H1 (cell line): Measurements from ENCODE around the gene GTSE1. TPM values are rescaled to one million over a fixed set of nuclear protein-coding genes. Genes with fewer than 3 reads are reported as not detected.

Experiments used
- CTCF ChIA-PET: fragments of 300-600 bp; sonication (Branson Sonifier 250); formaldehyde crosslinking; loops from one replicate; lab custom pipeline; 2021; ENCODE audit not compliant: partially characterized antibody; lab: Charles Lee
- POLR2A ChIA-PET: fragments of 300-600 bp; sonication (Branson Sonifier 250); formaldehyde crosslinking; loops from one replicate; lab custom pipeline; 2021; ENCODE audit warnings: inconsistent platforms; ENCODE audit not compliant: partially characterized antibody; lab: Charles Lee
- DNase-seq, 2 experiments: peaks; one replicate each; pipeline versions ENCODE4 v3.0.0 to v3.0.0-alpha.2; 2010 to 2022; ENCODE audit warnings: low spot score in 2 of 2, low read depth in 1 of 2, mixed read lengths in 1 of 2
- FAIRE-seq: peaks from 2 replicates; lab custom pipeline; 2011; peaks lifted over from hg19 to GRCh38; lab: Jason Lieb, UNC
- H2AFZ ChIP-seq: 2 replicates; pipeline ENCODE4 v1.8.1; 2012; ENCODE audit warnings: low read length, inconsistent platforms
- H2AK5ac ChIP-seq: 2 replicates; pipeline ENCODE4 v1.6.1; 2013; ENCODE audit warnings: low read depth, low read length
- H2BK120ac ChIP-seq: replicated peaks from 2 replicates; pipeline ENCODE3; 2013; ENCODE audit warnings: low read depth, low read length, inconsistent platforms
- H2BK12ac ChIP-seq: 2 replicates; pipeline ENCODE4 v1.6.1; 2013; ENCODE audit warnings: low read depth, low read length
- H2BK15ac ChIP-seq: 2 replicates; pipeline ENCODE4 v1.6.1; 2013; ENCODE audit warnings: low read length
- H2BK20ac ChIP-seq: 2 replicates; pipeline ENCODE4 v1.6.1; 2013; ENCODE audit warnings: low read length
- H2BK5ac ChIP-seq: 2 replicates; pipeline ENCODE4 v1.6.1; 2013; ENCODE audit warnings: low read depth, low read length
- H3K14ac ChIP-seq: 2 replicates; pipeline ENCODE4 v1.6.1; 2013; ENCODE audit warnings: inconsistent platforms; ENCODE audit not compliant: insufficient read length
- H3K18ac ChIP-seq: 2 replicates; pipeline ENCODE4 v1.6.1; 2013; ENCODE audit warnings: low read length; ENCODE audit errors: extremely low read depth
- H3K23ac ChIP-seq: 2 replicates; pipeline ENCODE4 v1.6.1; 2013; ENCODE audit warnings: inconsistent platforms; ENCODE audit not compliant: insufficient read length
- H3K23me2 ChIP-seq: 2 replicates; pipeline ENCODE4 v1.6.1; 2013; ENCODE audit warnings: low read depth, low read length
- H3K27ac ChIP-seq: 2 replicates; pipeline ENCODE4 v1.6.1; 2011; ENCODE audit warnings: low read depth, low read length, inconsistent platforms
- H3K27me3 ChIP-seq, 4 experiments: replicated peaks in 1 of 4; 1 replicate in 1 of 4; 2 replicates in 3 of 4; pipeline versions ENCODE4 v1.6.1 to v1.8.1; 2011 to 2013; ENCODE audit warnings: low read length in 3 of 4, mild to moderate bottlenecking in 3 of 4, inconsistent platforms in 2 of 4, mixed read lengths in 2 of 4, moderate library complexity in 1 of 4; ENCODE audit not compliant: control insufficient read depth in 3 of 4, insufficient read depth in 3 of 4; ENCODE audit errors: extremely low read depth in 1 of 4
- H3K36me3 ChIP-seq, 4 experiments: 2 replicates each; pipeline versions ENCODE4 v1.6.1 to v1.8.1; 2011 to 2013; ENCODE audit warnings: mild to moderate bottlenecking in 4 of 4, low read length in 3 of 4, moderate library complexity in 2 of 4, control low read depth in 1 of 4, inconsistent platforms in 1 of 4; ENCODE audit not compliant: insufficient read depth in 4 of 4, control insufficient read depth in 2 of 4
- H3K4ac ChIP-seq: replicated peaks from 2 replicates; pipeline ENCODE3; 2013; ENCODE audit warnings: low read length, low read depth, mixed read lengths, inconsistent platforms; ENCODE audit not compliant: insufficient read length
- H3K4me1 ChIP-seq, 4 experiments: replicated peaks in 1 of 4; 1 replicate in 1 of 4; 2 replicates in 3 of 4; pipeline versions ENCODE4 v1.6.1 to v1.8.1; 2011 to 2013; ENCODE audit warnings: low read length in 3 of 4, inconsistent platforms in 2 of 4, mixed read lengths in 1 of 4; ENCODE audit not compliant: insufficient read depth in 4 of 4, control insufficient read depth in 3 of 4
- H3K4me2 ChIP-seq, 2 experiments: 2 replicates each; pipeline versions ENCODE4 v1.6.1 to v1.8.1; 2011 to 2013; ENCODE audit warnings: low read depth in 2 of 2, low read length in 2 of 2, control low read depth in 1 of 2, inconsistent platforms in 1 of 2, mild to moderate bottlenecking in 1 of 2; ENCODE audit not compliant: insufficient read depth in 1 of 2
- H3K4me3 ChIP-seq, 4 experiments: fragments of 200-600, 300-600 bp in 1 of 4; sonication (generic), shearing (Covaris generic), sonication (Bioruptor Twin) in 1 of 4; 2 replicates each; pipeline versions ENCODE4 v1.5.1 to v1.8.1; 2011 to 2016; ENCODE audit warnings: low read length in 4 of 4, low read depth in 3 of 4, control low read depth in 2 of 4, inconsistent platforms in 2 of 4, mild to moderate bottlenecking in 2 of 4, mixed read lengths in 1 of 4, moderate library complexity in 1 of 4; ENCODE audit not compliant: insufficient read depth in 2 of 4; ENCODE audit errors: extremely low read depth in 1 of 4
- H3K56ac ChIP-seq: replicated peaks from 2 replicates; pipeline ENCODE3; 2013; ENCODE audit warnings: low read depth, mild to moderate bottlenecking, mixed read lengths, low read length, inconsistent platforms; ENCODE audit not compliant: insufficient read length
- H3K79me1 ChIP-seq: 2 replicates; pipeline ENCODE4 v1.6.1; 2013; ENCODE audit warnings: low read depth, low read length, control low read depth
- H3K79me2 ChIP-seq, 2 experiments: 2 replicates each; pipeline versions ENCODE4 v1.6.1 to v1.8.1; 2012 to 2013; ENCODE audit warnings: low read length in 2 of 2, mild to moderate bottlenecking in 2 of 2, inconsistent platforms in 1 of 2; ENCODE audit not compliant: insufficient read depth in 2 of 2, control insufficient read depth in 1 of 2
- H3K9ac ChIP-seq, 4 experiments: replicated peaks in 1 of 4; 1 replicate in 1 of 4; 2 replicates in 3 of 4; pipeline versions ENCODE4 v1.6.1 to v1.8.1; 2011 to 2013; ENCODE audit warnings: low read depth in 3 of 4, low read length in 3 of 4, control low read depth in 2 of 4, mild to moderate bottlenecking in 2 of 4, moderate library complexity in 2 of 4, inconsistent platforms in 1 of 4; ENCODE audit errors: extremely low read depth in 1 of 4
- H3K9me3 ChIP-seq, 2 experiments: 2 replicates each; pipeline versions ENCODE4 v1.6.1 to v1.8.1; 2012 to 2013; ENCODE audit warnings: mild to moderate bottlenecking in 2 of 2, moderate library complexity in 2 of 2, control low read depth in 1 of 2, inconsistent platforms in 1 of 2, low read depth in 1 of 2, low read length in 1 of 2, mixed read lengths in 1 of 2; ENCODE audit not compliant: insufficient read depth in 2 of 2
- H4K20me1 ChIP-seq, 2 experiments: replicated peaks in 1 of 2; 2 replicates each; pipeline versions ENCODE3 to v1.8.1; 2011 to 2013; ENCODE audit warnings: inconsistent platforms in 2 of 2, low read length in 2 of 2, mild to moderate bottlenecking in 1 of 2; ENCODE audit not compliant: insufficient read depth in 2 of 2, control insufficient read depth in 1 of 2
- H4K5ac ChIP-seq: 2 replicates; pipeline ENCODE4 v1.6.1; 2013; ENCODE audit warnings: low read length, low read depth, mixed read lengths, inconsistent platforms; ENCODE audit not compliant: insufficient read length
- H4K8ac ChIP-seq: 2 replicates; pipeline ENCODE4 v1.8.0; 2013; ENCODE audit warnings: mild to moderate bottlenecking, moderate library complexity, low read length, inconsistent platforms; ENCODE audit not compliant: insufficient read depth; ENCODE audit errors: extremely low read depth
- H4K91ac ChIP-seq: replicated peaks from 2 replicates; pipeline ENCODE3; 2013; ENCODE audit warnings: low read length, mixed read lengths, inconsistent platforms; ENCODE audit not compliant: insufficient read length
- JUN ChIP-seq: IDR thresholded peaks from 2 replicates; pipeline ENCODE4 v1.6.1; 2011; ENCODE audit warnings: low read depth, mild to moderate bottlenecking, improper control_type of control experiment, low read length
- POLR2A ChIP-seq, 2 experiments: IDR thresholded peaks; 1 replicate in 1 of 2; 2 replicates in 1 of 2; pipeline ENCODE4 v1.6.1; 2011; ENCODE audit warnings: low read depth in 2 of 2, low read length in 2 of 2, mild to moderate bottlenecking in 2 of 2; ENCODE audit errors: control extremely low read depth in 1 of 2
- SAP30 ChIP-seq: fragments of 300-600 bp; sonication (generic); IDR thresholded peaks from 2 replicates; pipeline ENCODE4 v1.7.1; 2012; ENCODE audit warnings: low read length, moderate library complexity, mild to moderate bottlenecking, inconsistent platforms; ENCODE audit not compliant: insufficient read depth, insufficient replicate concordance
- SRF ChIP-seq: IDR thresholded peaks from 2 replicates; pipeline ENCODE4 v1.6.1; 2011; ENCODE audit warnings: mild to moderate bottlenecking, low read depth, low read length, moderate library complexity
- WGBS, 2 experiments: shearing (Covaris generic) in 1 of 2; methylation state at CpG; one replicate each; pipeline versions ENCODE4 v1.1.6 to v1.1.7; 2013 to 2015; ENCODE audit warnings: low lambda C conversion rate in 2 of 2, mixed read lengths in 2 of 2, inconsistent platforms in 1 of 2, low coverage in 1 of 2, missing lambda C conversion rate in 1 of 2; ENCODE audit not compliant: insufficient replicate concordance in 2 of 2, insufficient coverage in 1 of 2, insufficient read length in 1 of 2; ENCODE audit errors: extremely low coverage in 1 of 2, missing lambda C conversion rate in 1 of 2; 5-methylcytosine and 5-hydroxymethylcytosine counted together
- polyA plus RNA-seq, 7 experiments: library from polyadenylated mRNA; depleted of rRNA in 3 of 7; stranded (reverse) in 5 of 7; unstranded in 2 of 7; fragments of >200 nt in 5 of 7; fragments of 200-250 nt in 2 of 7; gene quantifications; 1 replicate in 5 of 7; 2 replicates in 1 of 7; 4 replicates in 1 of 7; pipeline versions ENCODE4 v1.2.1 to v1.2.3, GENCODE V29; 2011 to 2013; ENCODE audit warnings: missing spikeins in 2 of 7, mixed read lengths in 2 of 7
- total RNA-seq: library from RNA; stranded (reverse); fragmentation: NEBNext Ultra II Directional; extraction: Animal tissue kit (Norgen Biotek cat#: 25700); gene quantifications from 2 replicates; pipeline ENCODE4 v1.2.1, GENCODE V29; 2021

The GTSE1 gene
- total and polyA plus RNA-seq, 2 of the 8 experiments (the other 6 are each of a cell fraction or from before 2014, with no cell fraction given): 17.5 to 38.6 TPM

DNA sequence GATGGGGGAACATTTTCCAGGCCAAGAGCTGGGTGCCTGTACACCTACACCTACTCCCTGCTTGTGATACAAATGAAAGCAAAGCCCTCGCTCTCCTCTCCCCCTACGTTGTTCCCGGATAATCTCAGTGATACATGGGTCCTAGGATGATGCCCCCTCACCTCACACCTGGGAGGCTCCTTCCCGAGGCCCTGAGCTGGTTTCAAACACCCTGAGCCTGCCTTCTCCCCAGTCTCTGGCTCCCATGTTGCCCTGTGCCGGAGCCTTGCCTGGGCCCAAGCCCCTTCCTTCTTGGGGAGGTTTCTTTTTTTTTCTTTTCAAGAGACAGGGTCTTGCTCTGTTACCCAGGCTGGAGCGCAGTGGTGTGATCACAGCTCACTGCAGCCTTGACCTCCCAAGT, 62.1 kb downstream of the GTSE1 start:
- 95% methylated on average over 6 of the region's 6 CpGs; no CpG with 5 or more reads in 1 of the 2 experiments for WGBS, 2 experiments
- Histone ChIP-seq H3K27me3 (no peaks in the 10 kb centered on the region), H3K18ac (no peak overlapping the region), H3K56ac (no peak overlapping the region), H2BK15ac (no peak overlapping the region), H2BK12ac (no peak overlapping the region), H3K9ac (no peak overlapping the region), H2BK5ac (no peak overlapping the region), H4K5ac (no peak overlapping the region), H3K23me2 (no peaks in the 10 kb centered on the region), H3K4ac (no peak overlapping the region), H4K91ac (no peak overlapping the region), H3K79me1 (0 out of 2 replicates have a peak, but pooled peaks cover under 1% of the 10 kb centered on the region), H2AK5ac (no peak overlapping the region), H3K36me3 (peaks cover 2 to 19% (median 10%) of the 10 kb centered on the region in 4 experiments; a peak in 4 of 8 replicates), H3K4me3 (no peak overlapping the region), H4K8ac (no peak overlapping the region; the same call in 1 of the 2 replicates), H3K23ac (no peak overlapping the region), H3K4me2 (no peak overlapping the region), H3K9me3 (no peaks in the 10 kb centered on the region; a peak in 1 of 4 replicates), H3K14ac (no peak overlapping the region), H2BK20ac (no peak overlapping the region), H2BK120ac (no peak overlapping the region), H4K20me1 (peaks cover 7 to 10% of the 10 kb centered on the region in 2 experiments), H3K4me1 (no peaks in the 10 kb centered on the region), H3K79me2 (no peaks in the 10 kb centered on the region), H3K27ac (no peak overlapping the region), H2AFZ (no peak overlapping the region)
- ChIA-PET POLR2A (interaction anchor here (0.6 to 1.5 kb wide), 5 partner anchors 15 to 182 kb away, joined by 3 read pairs; no protein-coding TSS in a partner anchor), CTCF (interaction anchor here (1.1 to 5.4 kb wide), 4 partner anchors 9 to 183 kb away, joined by 3 to 44 read pairs (median 6); no protein-coding TSS in a partner anchor)
- FAIRE-seq: no peak
- no peak for DNase-seq
- TF ChIP-seq JUN (no peak), POLR2A (IDR thresholded peaks at IDR 0.05; ENCODE audit: control extremely low read depth in 1 of 2, low read depth in 2 of 2, low read length in 2 of 2) (no peak), SAP30 (no peak), SRF (no peak)
